Left kidney (tissue), 2 donors: ENCODE data around the gene INPP5B. TPM values are rescaled to one million over a fixed set of nuclear protein-coding genes. Genes with fewer than 3 reads are reported as not detected.
A peak's percentile ranks its signal among the peaks of the same experiment; 100 is the strongest.
"Not testable (repeated sequence)": the region's sequence is repeated elsewhere in the genome, so short reads cannot be mapped to it uniquely, and the experiment has no call there.

Experiments used
- DNase-seq: peaks from one replicate; pipeline ENCODE4 v3.0.0-alpha.2; 2013
- polyA plus RNA-seq: library from polyadenylated mRNA; unstranded; fragments of 120-200 nt; gene quantifications from one replicate; pipeline ENCODE4 v1.2.1, GENCODE V29; 2013; ENCODE audit not compliant: insufficient read length

The INPP5B gene
- polyA plus RNA-seq, 1 donor, result 33.1 TPM

DNA sequence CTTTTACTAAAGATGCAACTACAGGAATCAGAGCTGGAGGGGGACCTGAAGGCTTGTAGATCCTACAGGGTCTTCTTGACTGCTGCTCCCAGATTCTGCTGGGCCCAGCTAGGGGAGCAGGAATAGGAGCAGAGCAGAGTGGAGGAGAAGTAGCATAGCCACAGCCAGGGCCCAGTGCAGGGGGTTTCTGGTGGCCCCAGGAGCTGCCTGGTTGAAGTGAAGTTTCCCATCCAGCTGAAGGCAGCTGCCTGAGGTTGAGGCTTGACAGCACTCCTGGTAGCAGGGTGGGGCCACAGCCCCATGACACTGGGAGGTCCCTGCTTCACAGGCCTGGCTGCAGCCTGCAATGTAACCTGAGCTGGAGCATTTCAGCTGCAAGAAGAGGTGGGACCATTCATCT lies 2.0 kb upstream of the INPP5B start:
- DNase-seq, result no peak

DNA sequence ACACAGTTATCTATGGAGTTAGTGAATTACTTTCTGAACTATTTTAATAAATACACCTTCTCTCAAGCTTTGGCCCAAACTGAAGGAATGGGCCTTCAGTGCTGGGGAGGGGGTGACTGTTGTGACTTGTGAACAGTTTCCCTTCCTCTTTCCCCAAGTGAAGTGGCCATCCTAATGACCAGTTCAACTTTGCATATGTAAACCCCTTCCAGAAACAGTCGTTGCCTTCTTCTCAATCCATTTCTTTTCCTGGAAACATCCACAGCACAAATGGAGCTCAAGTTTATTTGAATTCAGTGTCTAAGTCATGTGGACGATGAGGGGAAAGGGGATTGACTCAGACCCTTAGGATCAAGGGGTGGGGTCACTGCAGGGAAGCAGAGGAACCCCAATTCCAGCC lies 1.3 kb upstream of the INPP5B start:
- DNase-seq, result no peak

DNA sequence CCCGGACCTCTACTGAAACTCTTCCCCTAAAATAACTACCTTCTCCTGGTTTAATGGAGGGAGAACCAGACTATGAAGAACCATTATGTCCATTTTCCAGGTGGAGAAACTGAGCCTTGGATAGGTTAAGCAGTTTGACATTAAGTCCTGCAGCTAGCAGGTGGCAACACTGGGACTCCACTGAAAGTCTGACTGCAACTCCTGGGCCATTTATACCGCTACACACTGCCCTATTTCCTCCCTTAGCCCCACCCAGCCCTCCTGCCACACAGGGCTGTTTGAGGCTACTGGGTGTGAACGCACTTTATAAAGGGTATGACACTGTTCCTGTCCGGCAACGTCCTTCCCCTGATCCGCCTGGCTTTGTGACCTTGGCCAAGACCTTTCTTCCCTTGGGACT lies 511 bp upstream of the INPP5B start:
- no peak for DNase-seq

DNA sequence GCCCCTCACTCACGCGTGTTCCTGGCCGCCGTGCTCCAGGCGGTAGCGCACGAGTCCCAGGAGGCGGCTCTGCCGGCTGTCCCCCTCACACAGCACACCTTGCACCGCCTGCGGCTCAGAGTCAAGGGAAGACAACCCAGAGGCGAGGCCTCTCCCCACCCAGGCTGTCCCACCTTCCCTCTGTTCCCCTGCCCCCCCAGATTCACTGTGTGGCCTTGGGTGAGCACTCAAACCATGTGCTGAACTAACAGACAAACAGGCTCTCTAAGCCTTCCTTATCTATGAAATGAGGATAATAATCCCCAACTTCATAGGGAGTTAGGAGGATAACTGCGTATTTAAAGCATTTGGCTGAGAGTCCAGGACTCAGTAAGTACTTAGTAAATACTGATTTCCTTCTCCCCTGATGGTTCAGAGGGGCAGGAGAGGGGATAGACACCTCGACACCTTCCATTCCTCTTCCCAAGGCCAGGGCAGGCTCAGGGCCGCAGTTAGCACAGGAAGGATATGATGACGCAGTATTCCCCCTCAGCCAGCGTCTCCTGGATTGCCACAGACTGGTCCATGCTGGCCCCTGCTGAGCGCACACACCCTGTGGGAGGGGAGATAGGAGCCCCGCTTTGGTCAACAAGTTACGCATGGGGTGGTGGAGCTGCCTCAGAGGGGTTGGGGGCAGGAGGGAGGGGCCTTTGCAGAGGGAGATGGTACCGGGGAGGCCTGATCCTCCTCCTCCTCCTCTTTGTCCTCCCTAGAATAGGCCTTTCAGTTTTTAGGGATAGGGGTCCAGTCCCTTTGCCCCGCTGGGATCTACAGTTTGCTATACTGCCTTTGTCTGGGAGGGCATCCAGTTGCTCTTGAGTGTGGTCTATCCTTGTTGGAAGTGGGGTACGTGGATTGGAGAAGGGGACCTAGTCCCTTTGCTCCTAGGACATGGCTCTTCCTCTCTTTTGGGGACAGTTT lies 830 bp downstream of the INPP5B start:
- no peak for DNase-seq

DNA sequence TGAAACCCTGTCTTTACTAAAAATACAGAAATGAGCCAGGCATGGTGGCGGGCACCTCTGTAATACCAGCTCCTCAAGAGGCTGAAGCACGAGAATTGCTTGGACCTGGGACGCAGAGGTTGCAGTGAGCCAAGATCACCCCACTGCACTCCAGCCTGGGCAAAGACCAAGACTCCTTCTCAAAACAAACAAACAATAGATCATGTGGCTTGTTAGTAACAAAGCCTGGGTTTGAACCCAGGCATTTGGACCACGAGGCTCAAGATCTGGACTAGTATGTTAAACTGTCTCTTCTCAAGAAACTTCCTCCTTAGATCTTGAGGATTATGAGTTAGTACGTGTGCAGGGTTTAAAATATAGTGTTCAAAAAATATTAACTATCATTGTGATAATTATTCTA lies 1.6 kb downstream of the INPP5B start:
- no peak for DNase-seq

DNA sequence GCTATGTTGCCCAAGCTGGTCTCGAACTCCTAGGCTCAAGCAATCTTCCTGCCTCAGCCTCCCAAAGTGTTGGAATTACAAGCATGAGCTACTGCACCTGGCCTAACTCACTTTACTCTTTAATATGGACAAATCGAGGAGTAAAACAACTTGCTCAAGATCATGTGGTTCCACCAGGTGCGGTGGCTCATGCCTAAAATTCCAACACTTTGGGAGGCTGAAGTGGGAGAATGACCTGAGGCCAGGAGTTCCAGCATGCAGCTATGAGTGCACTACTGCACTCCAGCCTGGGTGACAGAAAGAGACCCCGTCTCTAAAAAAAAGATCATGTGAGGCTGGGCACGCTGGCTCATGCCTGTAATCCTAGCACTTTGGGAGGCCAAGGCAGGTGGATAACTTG lies 2.0 kb downstream of the INPP5B start:
- no peak for DNase-seq

DNA sequence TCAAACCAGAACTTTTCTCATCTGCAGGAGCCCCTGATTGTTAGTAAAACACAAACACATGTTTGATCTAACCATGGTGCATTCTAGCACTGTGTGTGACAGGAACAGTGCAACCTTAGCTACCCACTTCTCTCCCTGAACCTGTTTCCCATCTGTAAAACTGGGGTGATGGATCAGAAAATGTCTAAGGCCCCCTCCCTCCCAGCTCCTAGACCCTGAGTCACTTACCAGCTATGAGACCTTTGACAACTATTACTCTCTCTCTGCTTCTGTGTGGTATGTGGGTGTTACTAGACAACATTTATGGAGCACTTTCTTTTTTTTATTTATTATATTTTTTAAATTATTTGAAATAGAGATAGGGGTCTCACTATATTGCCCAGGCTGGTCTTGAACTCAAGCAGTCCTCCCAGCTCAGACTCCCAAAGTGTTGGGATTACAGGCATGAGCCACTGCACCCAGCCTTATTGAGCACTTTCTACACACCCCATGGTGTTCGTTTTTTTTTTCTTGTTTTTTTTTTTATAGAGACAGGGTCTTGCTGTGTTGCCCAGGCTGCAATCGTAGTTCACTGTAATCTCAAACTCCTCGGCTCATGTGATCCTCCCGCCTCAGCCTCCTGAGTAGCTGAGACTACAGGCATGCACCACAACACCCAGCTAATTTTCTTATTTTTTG lies 2.6 kb downstream of the INPP5B start:
- DNase-seq, result no peak

DNA sequence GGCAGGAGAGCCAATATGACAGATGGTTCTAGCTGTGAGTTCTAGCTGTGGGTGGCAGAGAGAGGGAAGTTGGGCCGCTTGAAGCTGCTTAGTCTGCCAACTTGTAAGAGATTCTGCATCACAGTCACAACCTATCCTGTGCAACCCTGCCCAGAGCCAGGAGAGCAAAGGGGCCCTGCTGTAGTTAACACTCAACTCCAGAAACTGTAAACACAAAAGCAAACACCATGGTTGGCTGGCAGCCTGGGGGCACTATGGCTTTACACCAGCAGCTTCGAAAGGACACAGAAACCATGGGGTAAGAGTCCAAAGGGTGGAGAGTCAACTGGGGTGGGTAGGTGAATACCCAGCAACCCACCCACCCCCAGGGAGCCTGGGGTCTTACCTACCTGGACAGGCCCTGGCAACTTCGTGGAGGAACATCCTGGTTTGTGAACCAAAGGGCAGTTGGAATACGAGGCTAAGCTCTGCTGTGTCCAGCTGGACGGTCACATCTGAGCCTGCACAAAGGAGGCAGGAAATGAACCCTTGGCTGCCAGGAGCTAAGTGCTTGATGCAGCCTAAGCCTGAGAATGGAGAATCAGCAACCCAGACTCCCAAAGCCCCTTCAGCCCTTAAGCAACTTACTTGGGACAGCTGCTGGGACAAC lies 6.4 kb downstream of the INPP5B start:
- DNase-seq, result no peak

DNA sequence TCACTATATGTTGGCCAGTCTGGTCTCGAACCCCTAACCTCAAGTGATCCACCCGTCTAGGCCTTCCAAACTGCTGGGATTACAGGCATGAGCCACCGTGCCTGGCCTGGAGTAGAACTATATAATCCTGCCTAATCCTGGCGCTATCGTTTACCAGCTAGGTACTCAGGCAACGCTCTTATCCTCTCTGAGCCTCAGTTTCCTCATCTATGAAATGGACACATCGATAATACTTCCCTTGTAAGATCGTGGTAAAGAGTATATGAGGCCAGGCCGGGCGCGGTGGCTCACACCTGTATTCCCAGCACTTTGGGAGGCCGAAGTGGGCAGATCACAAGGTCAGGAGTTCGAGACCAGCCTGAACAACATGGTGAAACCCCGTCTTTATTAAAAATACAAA lies 10.1 kb downstream of the INPP5B start:
- DNase-seq, result not testable (repeated sequence)

DNA sequence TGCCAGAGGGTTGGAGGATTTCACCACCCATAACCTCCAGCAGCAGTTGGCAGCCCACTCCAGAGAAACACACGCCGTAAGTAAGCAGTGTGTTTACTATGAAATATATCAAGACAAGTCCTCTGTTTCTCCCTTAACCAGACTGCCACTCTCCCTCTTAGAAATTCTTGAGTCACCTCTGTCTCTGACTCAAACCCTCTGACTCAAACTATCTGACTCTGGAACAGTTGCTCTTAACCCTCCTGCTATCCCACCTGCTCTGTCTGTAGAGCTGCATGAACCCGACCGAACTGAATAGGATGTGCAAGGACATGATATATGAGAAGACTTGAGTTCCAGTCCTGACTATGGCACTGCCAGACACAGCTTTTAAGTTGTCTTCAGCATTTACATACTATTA lies 14.1 kb downstream of the INPP5B start:
- DNase-seq, result no peak

DNA sequence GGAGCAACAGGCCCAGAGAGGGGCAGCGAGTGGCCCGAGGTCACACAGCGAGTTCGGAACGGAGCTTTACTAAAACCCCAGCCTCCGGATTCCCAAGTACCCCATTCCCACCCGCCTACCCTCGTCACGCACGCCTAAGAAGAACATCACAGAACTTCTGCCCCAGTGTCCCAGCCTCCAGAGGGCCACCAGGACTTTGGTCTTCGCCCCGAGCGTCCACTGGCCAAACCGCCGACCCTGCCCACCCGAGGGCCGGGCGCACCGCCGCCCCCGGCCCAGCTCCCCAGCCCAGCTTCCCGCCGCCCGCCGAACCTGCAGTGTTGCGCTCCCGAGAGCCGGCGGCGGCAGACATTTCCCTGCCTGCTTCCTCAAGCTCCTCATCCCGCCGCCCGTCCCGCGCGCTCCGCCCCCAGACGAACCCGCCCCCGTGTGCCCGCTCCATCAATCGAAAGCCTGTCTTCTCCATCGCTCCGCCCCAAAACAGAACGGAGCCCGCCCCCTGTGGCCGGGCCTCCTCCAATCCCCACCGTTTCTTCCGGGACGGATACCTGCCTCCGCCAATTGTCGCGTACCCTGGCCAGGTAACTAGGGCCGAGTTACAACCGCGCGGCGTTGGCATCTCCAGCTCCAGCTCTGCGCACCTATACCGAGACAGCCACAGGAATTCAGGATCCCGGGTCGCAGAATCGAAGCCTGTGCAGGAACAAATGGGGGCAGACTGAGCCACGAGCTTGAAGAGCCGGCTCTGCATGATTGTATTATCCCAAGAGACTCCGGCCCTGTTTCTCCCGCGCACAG lies 15.3 kb downstream of the INPP5B start:
- DNase-seq, result peak; percentile 97

DNA sequence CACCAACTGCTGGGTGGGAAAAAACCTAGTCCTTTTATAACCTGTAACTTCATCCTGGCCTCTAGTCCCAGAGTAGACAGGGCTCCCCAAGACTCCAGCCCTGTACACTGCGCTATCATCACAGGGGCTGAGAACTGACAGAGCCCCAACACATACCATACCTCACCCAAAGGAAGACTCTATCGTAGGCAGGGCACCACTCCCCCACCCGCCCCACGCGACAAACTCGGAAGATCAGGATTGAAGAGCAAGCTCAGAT lies 15.8 kb downstream of the INPP5B start:
- no peak for DNase-seq

DNA sequence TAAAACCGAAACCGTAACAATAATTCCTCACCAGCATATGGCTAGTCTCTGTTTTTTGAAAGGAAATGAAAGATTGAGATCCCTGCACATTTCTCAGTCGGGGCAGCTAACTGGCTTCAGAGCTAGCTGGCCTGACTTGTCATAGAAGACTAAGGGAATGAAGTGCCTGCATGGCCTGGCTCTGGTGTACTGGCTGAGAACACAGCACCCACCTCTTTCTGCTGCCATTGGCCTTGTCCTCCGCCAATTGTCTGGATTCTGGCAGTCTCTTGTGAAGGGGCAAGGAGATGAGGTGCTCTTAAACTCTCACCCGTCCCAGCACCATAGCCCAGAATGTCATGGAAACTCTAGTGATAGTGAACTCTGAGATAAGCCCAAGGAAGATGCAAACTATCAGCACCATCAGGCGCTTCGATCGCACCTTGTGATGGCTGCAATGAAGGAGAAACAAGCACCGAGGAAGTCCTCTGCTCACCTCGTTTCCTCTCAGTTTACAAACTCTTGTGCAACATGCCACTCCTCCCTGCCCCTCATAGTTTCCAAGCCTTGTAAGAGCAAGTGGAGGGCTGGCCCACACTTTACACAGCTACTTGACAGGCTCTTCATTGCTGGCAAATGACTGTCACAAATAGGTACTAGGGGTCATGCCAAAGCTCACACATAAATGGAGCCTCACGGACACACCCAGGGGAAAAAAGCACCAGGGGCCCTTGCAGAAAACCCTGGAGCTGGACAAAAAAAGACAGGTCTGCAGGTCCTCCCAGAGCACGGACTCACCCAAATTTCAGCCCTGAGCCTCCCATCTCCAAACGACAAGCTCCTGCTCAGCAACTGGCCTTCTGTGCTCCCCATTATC lies 16.4 kb downstream of the INPP5B start:
- no peak for DNase-seq

DNA sequence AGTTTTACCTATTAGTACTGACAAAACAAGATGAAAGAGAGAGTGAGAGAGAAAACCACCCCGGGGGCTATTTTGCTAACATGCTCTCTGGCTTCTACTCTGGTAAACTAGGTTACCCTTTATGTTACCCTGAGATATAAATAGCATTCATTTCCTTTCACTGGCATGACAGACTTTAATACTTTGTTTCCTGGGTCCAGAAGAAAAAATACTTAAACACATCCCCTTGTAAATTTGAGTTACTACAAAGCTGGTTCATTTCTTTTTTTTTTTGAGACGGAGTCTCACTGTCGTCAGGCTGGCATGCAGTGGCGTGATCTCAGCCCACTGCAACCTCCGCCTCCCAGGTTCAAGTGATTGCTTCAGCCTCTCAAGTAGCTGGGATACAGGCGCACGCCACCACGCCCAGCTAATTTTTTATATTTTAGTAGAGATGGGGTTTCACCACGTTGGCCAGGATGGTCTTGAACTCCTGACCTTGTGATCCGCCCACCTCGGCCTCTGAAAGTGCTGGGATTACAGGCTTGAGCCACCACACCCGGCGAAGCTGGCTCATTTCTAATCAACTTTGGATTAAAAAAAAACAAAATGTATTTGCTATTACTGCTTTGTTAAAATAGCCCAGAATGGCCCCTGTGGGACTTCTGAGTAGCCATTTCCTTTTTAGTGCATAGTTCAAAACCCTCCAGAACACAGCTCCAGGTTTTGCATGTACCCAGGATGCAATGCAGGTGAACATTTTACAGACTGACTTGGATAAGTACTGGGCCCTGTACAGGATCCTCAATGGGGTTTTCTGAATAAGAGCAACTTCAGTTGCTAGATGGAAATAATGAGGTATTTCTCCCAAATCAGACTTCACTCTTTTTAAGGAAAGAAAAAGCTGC lies 20.6 kb downstream of the INPP5B start:
- DNase-seq, result no peak

DNA sequence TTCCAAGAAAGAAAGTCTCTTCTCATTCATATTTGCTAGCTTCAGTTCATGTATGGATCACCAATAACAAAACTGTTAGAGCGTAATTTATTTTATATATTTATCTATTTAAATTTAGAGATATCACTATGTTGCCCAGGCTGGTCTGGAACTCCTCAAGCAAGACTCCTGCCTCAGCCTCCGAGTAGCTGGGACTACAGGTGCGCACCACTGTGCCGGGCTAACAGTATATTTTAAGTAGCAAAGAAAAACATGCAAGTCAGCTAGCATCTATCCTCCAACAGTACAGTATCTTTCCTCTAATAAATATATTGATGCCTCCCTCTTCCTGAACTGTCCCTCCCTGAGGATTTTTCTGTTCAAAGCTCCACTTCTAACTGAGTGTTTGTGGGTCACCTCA lies 21.5 kb downstream of the INPP5B start:
- no peak for DNase-seq

DNA sequence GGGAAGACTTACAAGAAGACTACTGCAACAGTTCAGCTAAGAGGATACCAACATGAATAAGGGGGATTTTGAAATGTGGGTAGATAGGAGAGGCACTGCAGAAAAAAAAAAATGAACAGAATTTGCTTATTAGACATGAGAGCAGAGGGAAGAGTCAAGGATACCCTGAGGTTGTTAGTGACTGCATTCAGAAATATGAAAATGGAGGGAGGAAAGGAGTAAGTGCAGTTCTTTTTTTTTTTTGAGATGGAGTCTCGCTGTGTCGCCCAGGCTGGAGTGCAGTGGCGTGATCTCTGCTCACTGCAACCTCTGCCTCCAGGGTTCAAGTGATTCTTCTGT lies 23.3 kb downstream of the INPP5B start:
- DNase-seq, result no peak

DNA sequence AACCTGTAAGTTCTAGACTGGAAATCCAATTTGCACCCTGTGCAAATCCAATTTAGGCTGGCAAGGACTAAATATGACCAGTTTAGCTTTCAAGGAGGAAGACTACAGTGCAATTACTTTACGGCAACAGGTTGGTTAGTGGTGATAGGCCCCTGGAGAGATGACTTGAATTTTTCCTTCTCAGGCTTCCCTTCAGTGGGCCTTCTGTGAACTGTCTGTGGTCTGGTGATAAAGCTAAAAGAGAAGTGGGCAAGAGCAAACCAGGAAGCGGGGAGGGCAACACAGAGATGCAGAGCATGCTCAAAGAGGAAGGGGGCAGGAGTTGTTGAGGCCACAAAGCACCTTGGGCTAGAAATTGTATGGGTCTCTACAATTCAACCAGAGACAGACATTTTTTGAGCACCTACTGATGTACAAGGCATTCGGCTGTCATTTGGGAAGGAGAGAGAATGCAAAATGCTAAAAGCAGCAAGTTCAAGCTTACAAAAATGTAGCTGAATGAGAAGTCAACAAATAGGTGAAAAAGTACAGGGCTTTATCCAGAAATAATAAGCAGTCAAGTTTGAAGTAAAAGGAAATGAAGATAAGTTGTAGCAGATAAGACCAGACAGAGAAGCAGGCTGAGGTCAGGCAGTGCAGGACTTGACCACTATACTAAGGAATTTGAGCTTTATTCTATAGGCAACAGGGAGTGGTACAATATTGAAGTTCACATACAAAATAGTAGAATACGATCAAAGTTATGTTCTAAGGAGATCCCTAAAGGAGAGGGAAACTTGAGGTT lies 23.9 kb downstream of the INPP5B start:
- no peak for DNase-seq

DNA sequence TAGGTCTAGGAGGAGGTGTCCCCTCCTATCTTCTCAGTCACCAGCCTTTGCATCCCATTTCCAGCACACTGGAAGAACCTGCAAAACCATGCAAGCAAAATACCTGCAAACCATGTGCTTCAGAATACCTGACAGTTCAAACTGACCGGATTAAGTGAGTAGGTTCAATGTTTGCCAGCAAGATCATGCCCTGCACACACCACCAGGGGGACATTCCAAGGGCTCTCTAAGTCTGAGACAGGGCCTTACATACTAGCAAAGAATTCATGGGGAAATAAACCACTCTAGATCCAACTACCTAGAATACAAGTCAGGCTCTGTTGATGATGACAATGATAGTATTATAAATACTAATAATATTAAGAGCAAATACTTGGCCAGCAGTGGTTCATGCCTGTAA lies 27.6 kb downstream of the INPP5B start:
- no peak for DNase-seq

DNA sequence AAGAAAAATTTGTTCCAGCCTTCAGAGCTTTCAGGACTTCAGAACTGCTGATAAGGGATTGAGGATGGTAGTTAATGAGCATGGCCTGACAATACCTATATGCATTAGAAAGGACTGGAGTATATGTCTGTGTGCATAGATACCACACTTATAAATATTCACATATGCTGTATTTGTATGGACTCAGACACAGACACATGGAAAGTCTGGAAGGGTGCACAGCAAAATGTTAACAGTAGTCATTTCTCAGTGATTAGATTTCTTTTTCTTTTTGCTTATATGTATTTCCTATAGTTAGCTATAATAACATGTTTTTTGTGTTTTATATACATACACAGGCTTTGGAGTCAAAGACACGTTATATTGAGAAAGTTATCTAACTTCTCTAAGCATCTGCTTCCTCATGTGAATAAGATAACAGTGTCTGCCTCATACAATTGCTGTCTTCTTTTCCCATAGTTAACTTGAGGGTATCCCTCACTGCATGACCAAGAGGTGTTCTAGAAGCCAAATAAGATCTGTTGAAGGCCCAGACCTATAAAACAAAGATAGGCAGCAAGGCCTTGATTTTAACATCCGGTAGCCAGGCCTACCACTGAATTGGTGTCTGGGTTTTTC lies 31.3 kb downstream of the INPP5B start:
- no peak for DNase-seq
